ENCODE results near the gene PLOD3. TPM values are rescaled to one million over a fixed set of nuclear protein-coding genes. Genes with fewer than 3 reads are reported as not detected.

Gene PLOD3
- total and polyA plus RNA-seq, 8 donors = 12.4 to 260 (median 31.2) TPM

- no peak for TF ChIP-seq POLR2AphosphoS5 (IDR thresholded peaks at IDR 0.05)
- TF ChIP-seq CTCF (IDR thresholded peaks at IDR 0.05) = no peak
- no peak for TF ChIP-seq EP300 (IDR thresholded peaks at IDR 0.05)
- TF ChIP-seq POLR2A (IDR thresholded peaks at IDR 0.05) = no peak
- Histone ChIP-seq H3K4me3 (no peak overlapping the region), H3K36me3 (peaks cover 59 to 95% (median 94%) of the 10 kb centered on the region in 4 donors), H3K27me3 (no peaks in the 10 kb centered on the region), H3K4me1 (peaks cover 6 to 18% (median 8%) of the 10 kb centered on the region in 4 donors), H3K27ac (no peak overlapping the region), H3K9me3 (no peaks in the 10 kb centered on the region)
- intact Hi-C loops (cut with DNase I; ENCODE audit: low total_unique reads) = no loop called here
- WGBS, 5 donors = 94 to 98% (median 98%) methylated on average over 3 to 24 of the region's 24 CpGs
- no peak for DNase-seq
Measured at GRCh38 chr7:101211501-101211900, 5.9 kb downstream of the PLOD3 start.

GRCh38 chr7:101210143-101210542 lies 7.2 kb downstream of the PLOD3 start:
- peaks cover 55 to 95% (median 94%) of the 10 kb centered on the region in 4 donors for H3K36me3 ChIP-seq
- no peak overlapping the region for H3K4me3 ChIP-seq
- no peak overlapping the region for H3K27ac ChIP-seq
- WGBS, 5 donors = 90 to 94% (median 93%) methylated on average over 14 to 19 of the region's 19 CpGs
- no peak for DNase-seq
- no peaks in the 10 kb centered on the region for H3K9me3 ChIP-seq
- TF ChIP-seq CTCF (IDR thresholded peaks at IDR 0.05) (no peak), POLR2AphosphoS5 (IDR thresholded peaks at IDR 0.05) (no peak)
- H3K27me3 ChIP-seq = no peaks in the 10 kb centered on the region
- intact Hi-C loops (cut with DNase I; ENCODE audit: low total_unique reads) = no loop called here
- peaks cover 0 to 7% (median 0%) of the 10 kb centered on the region in 4 donors for H3K4me1 ChIP-seq

GRCh38 chr7:101208794-101209193 lies 8.6 kb downstream of the PLOD3 start:
- intact Hi-C loops (cut with DNase I; ENCODE audit: low total_unique reads) = no loop called here
- TF ChIP-seq CTCF (IDR thresholded peaks at IDR 0.05) = no peak
- TF ChIP-seq POLR2AphosphoS5 (IDR thresholded peaks at IDR 0.05) = no peak
- TF ChIP-seq EP300 (IDR thresholded peaks at IDR 0.05) = no peak
- TF ChIP-seq POLR2A (IDR thresholded peaks at IDR 0.05) = no peak
- no peaks in the 10 kb centered on the region for H3K9me3 ChIP-seq
- H3K36me3 ChIP-seq = peaks cover 49 to 82% (median 81%) of the 10 kb centered on the region in 4 donors
- H3K27me3 ChIP-seq = peaks cover 0 to 4% (median 0%) of the 10 kb centered on the region in 3 donors
- 89 to 96% (median 92%) methylated on average over 14 of the region's 14 CpGs for WGBS, 5 donors
- no peak overlapping the region for H3K27ac ChIP-seq
- H3K4me3 ChIP-seq = no peak overlapping the region
- no peak for DNase-seq
- no peaks in the 10 kb centered on the region for H3K4me1 ChIP-seq

GRCh38 chr7:101207459-101207858 lies 9.9 kb downstream of the PLOD3 start:
- WGBS, 5 donors = 84 to 94% (median 93%) methylated on average over 8 to 17 of the region's 17 CpGs
- peaks cover 41 to 68% (median 68%) of the 10 kb centered on the region in 4 donors for H3K36me3 ChIP-seq

More at GRCh38 chr7:101207459-101207858, 9.9 kb downstream of the PLOD3 start:
- Histone ChIP-seq H3K27me3 (peaks cover 0 to 17% (median 6%) of the 10 kb centered on the region in 3 donors), H3K4me1 (no peaks in the 10 kb centered on the region), H3K27ac (no peak overlapping the region), H3K4me3 (no peak overlapping the region), H3K9me3 (no peaks in the 10 kb centered on the region)
- no peak for DNase-seq
- no peak for TF ChIP-seq CTCF (IDR thresholded peaks at IDR 0.05)
- intact Hi-C loops (cut with DNase I; ENCODE audit: low total_unique reads) = no loop called here

Data from stomach (tissue), 9 donors.